ENCODE data around the gene GPR155. TPM values are rescaled to one million over a fixed set of nuclear protein-coding genes. Genes with fewer than 3 reads are reported as not detected.

GPR155 gene
- total RNA-seq, 4 donors from 2014 or later: 1.2 to 7.3 (median 3.5) TPM

DNA sequence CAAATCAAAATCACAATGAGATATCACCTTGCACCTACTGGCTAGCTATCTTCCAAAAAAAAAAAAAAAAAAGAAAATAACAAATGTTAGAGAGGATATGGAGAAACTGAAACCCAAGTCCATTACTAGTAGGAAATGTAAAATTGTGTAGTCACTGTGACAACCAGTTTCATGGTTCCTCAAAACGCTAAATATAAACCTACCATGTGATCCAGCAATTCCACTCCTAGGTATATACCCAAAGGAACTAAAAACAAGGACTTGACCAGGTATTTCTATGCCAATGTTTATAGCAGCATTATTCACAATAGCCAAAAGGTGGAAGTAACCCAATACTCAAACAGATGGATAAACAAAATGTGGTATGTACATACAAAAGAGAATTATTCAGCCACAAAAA, 103.0 kb downstream of the GPR155 start:
- TF ChIP-seq POLR2AphosphoS5 (IDR thresholded peaks at IDR 0.05) (no peak), EP300 (IDR thresholded peaks at IDR 0.05; ENCODE audit: low read depth) (no peak), POLR2A (IDR thresholded peaks at IDR 0.05) (no peak)
- TF ChIP-seq, protein P1, sequence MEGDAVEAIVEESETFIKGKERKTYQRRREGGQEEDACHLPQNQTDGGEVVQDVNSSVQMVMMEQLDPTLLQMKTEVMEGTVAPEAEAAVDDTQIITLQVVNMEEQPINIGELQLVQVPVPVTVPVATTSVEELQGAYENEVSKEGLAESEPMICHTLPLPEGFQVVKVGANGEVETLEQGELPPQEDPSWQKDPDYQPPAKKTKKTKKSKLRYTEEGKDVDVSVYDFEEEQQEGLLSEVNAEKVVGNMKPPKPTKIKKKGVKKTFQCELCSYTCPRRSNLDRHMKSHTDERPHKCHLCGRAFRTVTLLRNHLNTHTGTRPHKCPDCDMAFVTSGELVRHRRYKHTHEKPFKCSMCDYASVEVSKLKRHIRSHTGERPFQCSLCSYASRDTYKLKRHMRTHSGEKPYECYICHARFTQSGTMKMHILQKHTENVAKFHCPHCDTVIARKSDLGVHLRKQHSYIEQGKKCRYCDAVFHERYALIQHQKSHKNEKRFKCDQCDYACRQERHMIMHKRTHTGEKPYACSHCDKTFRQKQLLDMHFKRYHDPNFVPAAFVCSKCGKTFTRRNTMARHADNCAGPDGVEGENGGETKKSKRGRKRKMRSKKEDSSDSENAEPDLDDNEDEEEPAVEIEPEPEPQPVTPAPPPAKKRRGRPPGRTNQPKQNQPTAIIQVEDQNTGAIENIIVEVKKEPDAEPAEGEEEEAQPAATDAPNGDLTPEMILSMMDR (IDR thresholded peaks at IDR 0.05): no peak
- H3K36me3 ChIP-seq: peaks cover under 1 to 60% (median 24%) of the 10 kb centered on the region in 4 donors
- H3K27me3 ChIP-seq: no peaks in the 10 kb centered on the region
- H3K27ac ChIP-seq: no peak overlapping the region
- no peak for DNase-seq
- in situ Hi-C loops (cut with MboI; ENCODE audit: low pct_ligation_motif_present in 1 of 4, low pct_unique_long_range_greater_than_20kb in 1 of 4, low sequenced_read_pairs in 3 of 4): no loop called here
- no peaks in the 10 kb centered on the region for H3K4me1 ChIP-seq
- no peaks in the 10 kb centered on the region for H3K9me3 ChIP-seq
- 66 to 89% methylated on average over 1 of the region's 1 CpG for WGBS, 2 donors (ENCODE audit: low coverage in 1 of 2)
- no peak overlapping the region for H3K4me3 ChIP-seq
- intact Hi-C loops (cut with DNase I; ENCODE audit: low total_unique reads): no loop called here

Other genes with a start within 250 kb of the GPR155 start
- gene OLA1, start 238.5 kb downstream of the GPR155 start, total RNA-seq: 10 to 100 TPM in 3 of 4 donors, 1 to 10 TPM in 1; 6.7 to 47.7 (median 37.1) TPM
- not detected for gene SP9, start 152.1 kb downstream of the GPR155 start, total RNA-seq
- gene SCRN3, start 91.3 kb downstream of the GPR155 start, total RNA-seq: 10 to 100 TPM; 24.5 to 32.7 (median 30.2) TPM
- gene WIPF1, start 110.8 kb upstream of the GPR155 start, total RNA-seq: 10 to 100 TPM in 3 of 4 donors, 1 to 10 TPM in 1; 8.5 to 32.6 (median 16.1) TPM

Measured in transverse colon (tissue), 4 donors.